ENCODE results near the gene CACNA1C.
"Not testable (repeated sequence)": the region's sequence is repeated elsewhere in the genome, so short reads cannot be mapped to it uniquely, and the experiment has no call there.

CACNA1C gene

GRCh38 chr12:2234646-2235350 lies 182.0 kb downstream of the CACNA1C start:
- DNase-seq (ENCODE audit: low spot score): no peak

DNA sequence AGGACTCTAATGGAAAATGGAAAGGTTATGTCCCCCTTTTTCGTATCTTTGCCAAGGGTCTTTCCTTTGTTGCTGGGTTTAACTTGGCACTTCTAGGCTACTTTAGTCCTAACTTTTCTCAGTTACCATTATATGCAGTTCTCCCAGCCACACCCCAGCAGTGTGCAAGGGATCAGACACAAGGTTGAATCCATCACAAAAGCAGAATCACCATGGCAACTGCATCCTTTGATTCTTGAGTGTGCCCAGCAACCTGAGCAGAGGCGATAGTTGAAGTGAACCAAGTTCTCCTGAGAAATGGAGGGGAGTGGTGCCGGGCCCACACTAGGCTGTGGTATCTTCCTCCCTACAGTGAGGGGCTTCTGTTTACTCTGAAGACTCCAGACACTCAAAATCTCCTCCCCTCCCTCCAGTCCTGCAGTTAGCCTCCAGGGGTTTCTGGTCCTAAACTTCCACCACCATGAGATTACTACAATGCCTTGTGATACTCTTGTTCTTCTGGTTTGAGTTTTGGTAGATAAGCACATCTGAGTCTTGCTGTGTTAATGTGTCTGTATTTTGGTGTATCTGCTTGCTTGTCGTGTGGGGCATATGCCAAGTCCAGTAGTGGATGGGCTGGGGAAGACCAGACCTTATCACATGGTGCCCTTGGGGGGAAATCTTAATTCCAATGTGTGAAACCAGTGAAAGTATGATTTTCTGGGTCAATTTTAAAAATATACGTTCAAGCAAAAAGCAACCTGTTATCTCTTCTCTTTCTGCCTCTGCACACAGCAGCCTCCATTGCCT lies 183.9 kb downstream of the CACNA1C start:
- DNase-seq (ENCODE audit: low spot score): no peak

GRCh38 chr12:2238111-2238510 lies 185.3 kb downstream of the CACNA1C start:
- no peak for DNase-seq (ENCODE audit: low spot score)

GRCh38 chr12:2239381-2239871 lies 186.6 kb downstream of the CACNA1C start:
- DNase-seq (ENCODE audit: low spot score): no peak

DNA sequence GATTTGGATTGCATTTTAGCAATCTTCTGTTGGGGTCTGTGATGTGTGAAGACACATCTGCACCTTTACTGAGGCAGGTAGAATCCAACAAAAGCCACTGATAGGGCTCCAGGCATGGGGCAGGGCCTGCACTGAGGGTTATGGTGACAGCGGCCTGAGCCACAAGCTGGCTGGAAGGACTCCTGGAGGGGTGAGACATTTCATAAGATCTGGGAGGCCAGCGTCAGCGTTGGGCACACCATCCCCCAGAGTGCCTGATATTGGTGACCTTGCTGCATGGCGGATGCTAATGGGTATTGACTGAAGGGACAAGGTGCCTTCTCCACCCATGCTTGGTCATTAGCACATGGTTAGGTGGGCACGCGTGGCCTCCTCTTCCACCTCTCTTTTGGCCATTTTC lies 187.6 kb downstream of the CACNA1C start:
- DNase-seq (ENCODE audit: low spot score): no peak

GRCh38 chr12:2240984-2241383 lies 188.2 kb downstream of the CACNA1C start:
- no peak for DNase-seq (ENCODE audit: low spot score)

DNA sequence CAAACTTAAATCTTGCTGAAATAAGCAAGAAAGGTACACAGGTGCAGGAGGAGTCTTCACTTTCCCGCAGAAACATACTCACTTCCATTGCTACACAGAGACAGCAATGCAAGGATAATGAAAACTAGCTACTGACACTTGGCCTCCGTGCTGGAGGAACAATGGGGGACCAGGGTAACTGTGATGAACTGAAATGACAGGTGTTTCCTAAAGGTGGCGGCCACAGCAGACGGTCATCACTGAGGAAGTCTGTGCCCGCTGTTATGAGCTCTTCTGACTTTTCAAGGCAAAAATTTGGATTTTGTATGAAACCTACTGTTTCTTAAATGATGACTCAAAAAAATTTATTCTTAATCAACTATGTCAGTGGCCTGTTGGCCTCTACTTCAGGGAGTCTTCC lies 189.4 kb downstream of the CACNA1C start:
- no peak for DNase-seq (ENCODE audit: low spot score)

- DNase-seq (ENCODE audit: low spot score): no peak
Observed at GRCh38 chr12:2242816-2243215, 190.0 kb downstream of the CACNA1C start.

DNA sequence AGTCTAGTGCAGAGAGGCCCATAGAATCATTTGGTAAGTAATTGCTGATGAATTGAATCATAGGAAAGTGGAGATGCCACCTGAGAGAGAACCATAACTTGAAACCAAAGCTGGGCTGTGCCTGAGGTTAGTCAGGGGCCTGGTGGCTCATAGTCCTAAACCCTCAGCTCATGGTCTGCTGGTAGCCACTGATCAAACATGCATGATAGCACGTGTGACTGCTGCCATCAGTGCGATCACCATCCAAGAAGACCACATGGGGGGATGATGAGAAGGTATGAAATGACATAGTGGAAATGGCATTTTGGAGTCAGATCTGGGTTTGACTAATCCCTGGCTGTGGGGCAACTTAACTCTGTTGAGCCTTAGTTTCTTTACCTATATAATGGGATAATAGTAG lies 190.5 kb downstream of the CACNA1C start:
- no peak for DNase-seq (ENCODE audit: low spot score)

- peak; percentile 88 for DNase-seq (ENCODE audit: low spot score)
Observed at GRCh38 chr12:2244013-2244861, 191.4 kb downstream of the CACNA1C start.

- no peak for DNase-seq (ENCODE audit: low spot score)
Observed at GRCh38 chr12:2246358-2246757, 193.6 kb downstream of the CACNA1C start.

GRCh38 chr12:2247120-2247519 lies 194.3 kb downstream of the CACNA1C start:
- no peak for DNase-seq (ENCODE audit: low spot score)

DNA sequence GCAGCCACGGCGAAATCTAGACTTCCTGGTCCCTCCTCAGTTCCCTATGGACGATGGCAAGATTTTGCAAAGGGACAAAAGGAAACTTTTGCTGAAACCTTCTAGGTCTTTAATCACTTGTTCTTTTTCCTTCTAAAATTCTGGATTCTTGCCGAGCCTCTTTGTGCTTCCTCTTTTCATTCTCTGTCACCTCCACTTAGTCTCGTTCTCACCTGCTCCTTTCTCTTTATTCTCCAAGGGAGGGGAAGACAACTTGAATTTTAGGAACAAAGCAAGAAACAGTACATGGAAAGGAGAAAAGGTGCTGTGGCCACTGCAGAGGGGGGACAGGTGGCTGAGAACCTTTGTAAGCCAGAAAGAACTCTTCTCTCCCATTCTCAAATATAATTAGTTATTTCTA lies 194.8 kb downstream of the CACNA1C start:
- no peak for DNase-seq (ENCODE audit: low spot score)

DNA sequence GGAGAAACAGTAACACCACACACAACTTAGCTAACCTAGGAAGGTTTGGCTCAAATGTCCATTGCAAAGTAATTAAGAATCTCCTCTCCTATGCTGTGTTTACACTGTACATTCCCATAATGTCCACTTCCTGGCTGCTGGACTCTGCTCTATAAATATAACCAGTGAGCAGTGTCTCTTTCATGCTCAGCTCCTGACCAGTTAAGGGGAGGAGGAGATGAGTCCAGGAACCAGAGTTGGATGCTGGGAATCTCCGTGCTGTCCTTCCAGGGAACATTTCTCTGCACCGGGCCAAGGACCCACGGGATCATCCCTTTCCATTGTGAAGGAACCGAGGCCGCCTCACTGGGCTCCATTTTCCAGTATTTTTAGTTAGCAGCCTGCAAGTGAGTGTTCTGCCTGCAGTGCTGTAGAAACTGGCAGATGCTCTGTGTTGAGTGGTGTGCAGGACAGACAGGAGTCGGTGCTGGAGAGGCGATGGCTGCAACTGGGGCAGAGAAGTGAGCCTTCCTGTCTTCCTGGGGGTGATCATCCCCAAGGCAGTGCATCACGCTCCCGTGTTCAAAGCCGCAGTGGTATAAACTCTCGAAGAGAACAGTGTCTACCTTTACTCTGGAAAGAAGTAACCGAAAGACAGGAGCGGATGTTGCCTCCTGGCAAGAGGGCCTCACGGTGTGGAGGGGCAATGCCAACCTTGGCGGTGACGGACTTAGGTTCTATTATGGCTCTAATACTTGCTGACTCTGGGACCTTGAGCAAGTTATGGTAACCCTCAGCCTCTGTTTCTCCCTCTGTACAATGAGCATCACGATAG lies 195.5 kb downstream of the CACNA1C start:
- no peak for DNase-seq (ENCODE audit: low spot score)

GRCh38 chr12:2248901-2249381 lies 196.2 kb downstream of the CACNA1C start:
- no peak for DNase-seq (ENCODE audit: low spot score)

DNA sequence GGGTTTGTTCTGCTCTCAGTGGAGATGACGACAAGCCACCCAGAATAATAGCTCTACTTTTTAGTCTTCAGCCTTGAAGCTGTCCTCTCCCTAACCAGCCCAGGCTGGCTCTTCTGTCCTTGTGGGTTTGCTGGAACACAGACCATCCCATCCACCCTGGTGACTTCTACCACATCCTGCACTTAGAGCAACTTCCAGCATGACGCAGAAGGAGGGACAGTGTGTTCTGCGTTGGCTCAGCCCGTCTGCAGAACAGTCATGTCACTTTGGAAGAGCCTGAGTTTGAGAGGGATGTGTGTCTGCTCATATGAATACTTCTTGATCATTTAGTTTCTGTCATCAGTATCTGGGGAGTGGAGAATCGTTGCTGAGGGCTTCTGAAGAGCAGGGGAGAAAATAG lies 198.0 kb downstream of the CACNA1C start:
- DNase-seq (ENCODE audit: low spot score): no peak

DNA sequence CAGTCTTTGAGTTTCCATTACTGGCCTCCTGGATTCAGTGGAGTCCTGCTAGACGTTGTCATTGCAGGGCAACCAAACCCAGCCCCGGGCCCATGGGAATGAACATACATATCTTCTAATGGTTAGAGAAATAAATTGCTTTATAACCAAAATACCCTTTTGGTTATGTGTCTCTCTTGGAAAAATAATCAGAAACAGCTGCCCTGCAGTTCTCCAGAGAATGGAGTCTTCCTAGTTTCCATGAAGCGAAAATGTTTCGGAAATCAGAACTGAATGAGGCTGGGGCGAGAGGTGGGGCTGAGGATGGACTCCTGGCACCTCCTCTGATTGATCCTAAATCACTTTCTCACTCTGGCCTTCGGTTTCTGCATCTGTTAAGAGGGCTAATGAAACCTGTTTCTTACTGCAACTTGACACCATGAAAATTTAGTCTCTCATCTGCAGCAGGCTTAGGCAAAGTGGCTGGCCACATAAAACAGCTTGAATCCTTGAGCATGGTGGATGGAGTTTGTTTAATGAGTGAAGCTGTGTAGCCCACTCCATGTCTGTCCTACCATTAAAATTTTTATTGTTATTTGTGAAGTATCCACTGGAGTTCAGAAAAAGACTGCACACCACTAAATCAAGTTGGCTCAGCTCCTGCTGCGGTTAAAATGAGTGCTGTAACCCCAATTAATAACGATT lies 198.9 kb downstream of the CACNA1C start:
- DNase-seq (ENCODE audit: low spot score): peak; percentile 18

- DNase-seq (ENCODE audit: low spot score): no peak
Observed at GRCh38 chr12:2255311-2255710, 202.5 kb downstream of the CACNA1C start.

GRCh38 chr12:2255731-2256130 lies 202.9 kb downstream of the CACNA1C start:
- DNase-seq (ENCODE audit: low spot score): not testable (repeated sequence)

DNA sequence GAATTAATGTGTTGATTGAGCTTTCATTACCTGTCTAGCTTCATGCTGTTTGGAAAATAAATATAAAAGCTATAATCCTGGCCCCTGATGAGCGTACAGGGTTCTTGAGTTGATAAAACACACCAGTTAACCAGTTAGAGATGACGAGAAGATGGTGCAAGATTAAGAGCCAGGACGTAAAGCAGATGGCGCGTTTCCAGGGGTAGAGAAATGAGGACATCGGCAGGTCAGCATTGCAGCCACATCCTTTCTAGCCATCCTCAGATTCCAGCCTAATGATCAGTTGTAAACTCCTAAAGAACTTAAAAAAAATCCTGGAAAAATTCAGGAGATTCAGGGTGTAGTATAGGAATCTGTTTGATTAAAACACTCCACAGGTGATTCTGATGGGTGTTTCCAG lies 203.7 kb downstream of the CACNA1C start:
- peak; percentile 35 for DNase-seq (ENCODE audit: low spot score)

DNA sequence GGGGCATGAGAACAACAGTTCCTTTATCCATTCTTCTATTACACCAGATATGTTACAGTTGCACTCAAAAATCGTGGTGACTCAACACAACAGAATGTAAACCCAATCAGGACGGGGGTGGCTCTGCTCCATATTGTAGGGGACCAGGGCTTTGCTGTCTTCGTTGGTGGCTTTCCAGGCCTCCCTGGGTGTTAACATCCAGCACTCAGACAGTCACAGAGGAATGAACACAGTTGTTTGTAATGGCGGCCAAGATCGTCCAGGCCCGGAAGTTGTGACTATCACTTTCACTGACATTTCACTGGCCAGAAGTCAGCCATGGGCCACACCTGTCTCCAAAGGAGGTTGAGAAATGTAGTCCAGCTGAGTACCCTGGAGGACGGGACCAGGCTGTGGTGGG lies 204.1 kb downstream of the CACNA1C start:
- peak; percentile 46 for DNase-seq (ENCODE audit: low spot score)

All from GM03348 (cell line).